Stomach (tissue), 4 donors: ENCODE data around the gene SIGLEC11.

Experiments used
- CTCF ChIP-seq, 7 experiments: fragments of 450-650 bp in 4 of 7; fragments of 200-600 bp in 3 of 7; sonication (generic) in 3 of 7; IDR thresholded peaks; one replicate each; pipeline ENCODE4 v1.5.1; 2016 to 2019; ENCODE audit warnings: antibody characterized with exemption in 7 of 7, control low read depth in 2 of 7, mild to moderate bottlenecking in 1 of 7
- POLR2A ChIP-seq, 4 donors: fragments of 450-650 bp; IDR thresholded peaks; one replicate each; pipeline ENCODE4 v1.6.1; 2016; ENCODE audit warnings: antibody characterized with exemption in 4 of 4, control low read depth in 2 of 4, mild to moderate bottlenecking in 1 of 4, moderate library complexity in 1 of 4

- TF ChIP-seq CTCF (IDR thresholded peaks at IDR 0.05), result no peak
- no peak for TF ChIP-seq POLR2A (IDR thresholded peaks at IDR 0.05)
These were observed 24.4 kb downstream of the SIGLEC11 start for GRCh38 chr19:49936549-49936948.
